Activated CD8-positive, alpha-beta memory T cell treated with anti-CD3 and anti-CD28 coated beads for 4 hours (primary cell): ENCODE results near the gene KRTAP9-2.
"Not testable (repeated sequence)": the region's sequence is repeated elsewhere in the genome, so short reads cannot be mapped to it uniquely, and the experiment has no call there.

Experiments
- DNase-seq, 2 donors: peaks; one replicate each; pipeline ENCODE4 v3.0.0-alpha.2; 2020; ENCODE audit warnings: low read depth in 2 of 2

KRTAP9-2 gene, protein sequence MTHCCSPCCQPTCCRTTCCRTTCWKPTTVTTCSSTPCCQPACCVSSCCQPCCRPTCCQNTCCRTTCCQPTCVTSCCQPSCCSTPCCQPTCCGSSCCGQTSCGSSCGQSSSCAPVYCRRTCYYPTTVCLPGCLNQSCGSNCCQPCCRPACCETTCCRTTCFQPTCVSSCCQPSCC

DNA sequence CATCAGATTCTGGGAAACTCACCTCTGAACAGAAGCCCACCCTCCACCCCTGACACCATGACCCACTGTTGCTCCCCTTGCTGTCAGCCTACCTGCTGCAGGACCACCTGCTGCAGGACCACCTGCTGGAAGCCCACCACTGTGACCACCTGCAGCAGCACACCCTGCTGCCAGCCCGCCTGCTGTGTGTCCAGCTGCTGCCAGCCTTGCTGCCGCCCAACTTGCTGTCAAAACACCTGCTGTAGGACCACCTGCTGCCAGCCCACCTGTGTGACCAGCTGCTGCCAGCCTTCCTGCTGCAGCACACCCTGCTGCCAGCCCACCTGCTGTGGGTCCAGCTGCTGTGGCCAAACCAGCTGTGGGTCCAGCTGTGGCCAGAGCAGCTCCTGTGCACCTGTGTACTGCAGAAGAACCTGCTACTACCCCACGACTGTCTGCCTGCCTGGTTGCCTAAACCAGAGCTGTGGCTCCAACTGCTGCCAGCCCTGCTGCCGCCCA lies at the start of gene KRTAP9-2:
Gene KRTAP9-2 (plus strand): TSS at position 51 of the 498 bp plus-strand sequence. CDS start 7 bp downstream, at position 58.
- not testable (repeated sequence) for DNase-seq

DNA sequence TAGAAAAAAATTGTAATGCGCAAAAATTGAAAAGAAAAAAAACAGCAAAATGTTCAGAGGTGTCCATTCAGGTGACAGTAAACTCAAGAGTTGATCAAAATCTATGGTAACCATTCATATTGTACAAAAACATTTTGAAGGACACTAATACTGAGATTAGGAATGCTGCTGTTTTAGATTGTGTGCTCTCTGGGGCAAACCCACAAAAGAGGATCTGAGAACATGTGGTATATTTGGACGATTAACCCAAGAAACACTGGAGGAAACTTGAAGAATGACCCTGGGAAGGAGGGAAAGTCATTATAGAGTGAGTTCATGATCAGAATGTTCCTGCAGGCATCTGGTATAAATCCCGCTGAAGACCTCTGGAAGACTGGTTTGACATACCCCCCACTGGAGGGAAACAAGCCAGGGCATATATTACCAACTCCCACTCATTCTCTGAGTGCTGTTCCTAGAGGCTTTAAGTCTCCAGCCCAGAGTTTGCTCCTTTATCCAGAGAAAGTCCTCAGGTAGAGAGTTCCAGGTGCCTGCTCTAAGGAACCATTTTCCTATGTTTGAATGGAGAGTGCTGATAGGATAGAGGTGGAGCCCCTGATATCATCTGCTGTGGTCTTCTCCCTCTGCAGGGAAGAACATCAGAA lies 49.6 kb upstream of the KRTAP9-2 start:
- no peak for DNase-seq

DNA sequence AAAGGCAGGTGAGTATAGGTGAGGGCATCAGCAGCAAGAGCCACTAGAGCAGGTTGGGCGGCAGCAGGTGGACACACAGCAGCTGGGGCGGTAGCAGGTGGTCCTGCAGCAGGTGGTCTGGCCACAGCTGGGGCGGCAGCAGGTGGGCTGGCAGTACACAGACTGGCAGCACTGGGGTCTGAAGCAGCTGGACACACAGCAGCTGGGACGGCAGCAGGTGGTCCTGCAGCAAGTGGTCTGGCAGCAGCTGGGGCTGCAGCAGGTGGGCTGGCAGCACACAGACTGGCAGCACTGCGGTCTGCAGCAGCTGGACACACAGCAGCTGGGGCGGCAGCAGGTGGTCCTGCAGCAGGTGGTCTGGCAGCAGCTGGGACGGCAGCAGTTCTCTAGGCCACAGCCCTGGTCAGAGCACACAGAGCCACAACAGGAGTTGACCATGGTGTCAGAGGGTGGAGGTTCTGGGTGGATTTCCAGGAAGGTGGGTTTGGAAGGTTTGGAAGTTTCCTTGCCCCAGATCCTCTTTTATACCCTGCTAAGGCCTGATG lies 48.6 kb upstream of the KRTAP9-2 start, which contains the start of gene KRTAP4-2:
Gene KRTAP4-2 (minus strand): TSS at position 495 of the 545 bp plus-strand sequence. CDS start 57 bp downstream, at position 438.
- DNase-seq = no peak

DNA sequence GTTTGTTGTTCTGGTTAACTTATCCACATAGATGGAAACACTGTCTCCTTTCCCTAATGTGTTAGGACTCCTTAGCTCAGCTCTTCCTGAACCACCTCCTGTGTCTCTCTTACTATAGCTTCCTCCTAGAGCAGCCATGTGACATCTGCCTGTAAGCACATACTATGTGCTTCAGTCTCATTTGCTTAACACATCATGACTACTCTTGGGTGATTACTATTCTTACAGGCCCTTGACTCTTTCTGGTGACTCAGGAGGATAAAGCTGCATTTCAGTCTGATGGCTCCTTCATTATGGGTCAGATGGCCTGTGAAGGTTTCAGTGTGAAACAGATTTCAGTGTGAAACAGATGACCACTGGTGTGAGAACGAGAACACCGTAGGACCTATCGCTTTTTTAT lies 48.1 kb upstream of the KRTAP9-2 start:
- DNase-seq = no peak

DNA sequence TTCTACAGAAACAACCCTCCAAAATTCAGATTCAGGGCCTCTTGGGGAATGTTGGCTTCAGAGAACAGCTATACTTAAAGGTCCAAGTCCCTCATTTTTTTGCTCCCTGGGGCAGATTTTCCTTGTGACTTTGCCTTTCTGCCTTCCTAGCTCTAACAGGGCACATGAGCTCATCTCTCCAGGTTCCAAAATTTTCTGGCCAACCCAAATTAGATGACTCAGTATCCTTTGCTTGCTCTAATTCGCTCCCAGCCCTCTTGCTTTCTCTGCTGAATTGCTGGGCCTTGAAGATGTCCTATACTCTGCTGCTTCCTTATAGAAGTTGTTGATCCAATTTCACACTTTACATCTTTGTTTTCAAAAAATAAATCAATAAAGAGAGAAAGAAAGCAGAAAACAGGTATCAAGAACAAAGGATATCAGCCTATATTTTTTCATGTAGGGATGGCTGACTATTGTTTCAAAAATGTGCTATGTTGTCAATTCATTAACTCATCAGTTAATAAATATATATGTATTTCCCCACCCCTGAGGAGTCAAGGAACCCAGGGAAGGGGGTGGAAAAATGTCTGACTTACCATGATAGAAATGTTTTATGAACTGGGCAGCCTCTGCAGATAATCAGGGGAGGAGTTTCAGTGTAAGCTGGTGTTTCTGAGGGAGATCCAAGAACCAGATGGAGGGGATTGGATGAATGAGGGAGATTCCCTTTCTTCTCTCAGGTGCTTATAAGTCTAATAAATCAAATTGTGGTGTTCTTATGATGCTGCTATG lies 47.4 kb upstream of the KRTAP9-2 start:
- DNase-seq = no peak

DNA sequence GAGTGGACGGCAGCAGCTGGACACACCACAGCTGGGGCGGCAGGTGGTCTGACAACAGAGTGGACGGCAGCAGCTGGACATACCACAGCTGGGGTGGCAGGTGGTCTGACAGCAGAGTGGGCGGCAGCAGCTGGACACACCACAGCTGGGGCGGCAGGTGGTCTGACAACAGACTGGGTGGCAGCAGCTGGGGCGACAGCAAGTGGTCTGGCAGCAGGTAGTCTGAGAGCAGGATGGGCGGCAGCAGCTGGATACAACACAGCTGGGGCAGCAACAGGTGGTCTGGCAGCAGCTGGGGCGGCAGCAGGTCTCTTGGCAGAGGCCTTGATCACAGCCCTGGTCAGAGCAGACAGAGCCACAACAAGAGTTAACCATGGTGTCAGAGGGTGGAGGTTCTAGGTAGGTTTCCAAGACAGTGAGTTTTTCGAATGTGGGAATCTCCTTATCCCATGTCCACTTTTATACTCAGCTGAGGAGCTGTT lies 41.9 kb upstream of the KRTAP9-2 start, which contains the start of gene KRTAP4-1:
Gene KRTAP4-1 (minus strand): TSS at position 432 of the 482 bp plus-strand sequence. CDS start 57 bp downstream, at position 375.
- DNase-seq = no peak

DNA sequence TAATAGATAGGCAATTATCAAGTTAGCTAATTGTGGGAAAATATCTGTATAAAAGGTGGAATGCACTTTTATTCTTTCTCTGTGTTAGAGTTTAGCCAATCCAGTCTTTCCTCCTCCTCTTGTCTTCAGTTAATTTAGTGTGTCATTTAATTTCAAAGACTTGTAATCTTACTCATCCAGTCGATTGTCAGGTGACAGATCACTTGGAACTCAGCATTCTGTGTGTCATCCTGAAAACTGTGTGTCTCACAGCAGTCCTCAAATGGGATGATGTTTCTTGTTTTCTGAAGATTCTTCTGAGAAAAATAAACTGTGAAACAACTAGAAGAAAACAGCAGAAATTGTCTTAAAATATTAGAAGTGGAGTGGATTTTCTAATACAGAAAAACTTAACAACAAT lies 41.4 kb upstream of the KRTAP9-2 start:
- no peak for DNase-seq

DNA sequence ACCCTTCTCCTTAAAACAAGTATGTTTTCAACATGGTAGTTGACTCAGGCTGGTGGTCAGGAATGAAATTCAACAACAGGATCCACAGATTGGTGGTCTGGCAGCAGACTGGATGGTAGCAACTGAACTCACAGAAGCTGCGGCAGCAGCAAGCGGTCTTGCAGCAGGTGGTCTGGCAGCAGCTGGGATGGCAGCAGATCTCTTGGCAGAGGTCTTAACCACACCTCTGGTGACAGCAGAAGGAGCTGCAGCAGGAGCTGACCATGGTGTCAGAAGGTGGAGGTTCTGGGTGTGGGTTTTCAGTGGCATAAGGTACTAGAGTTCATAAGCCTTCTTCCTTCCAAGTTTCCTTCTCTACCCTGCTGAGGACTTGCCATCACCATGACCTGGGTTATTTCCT lies 39.6 kb upstream of the KRTAP9-2 start:
- no peak for DNase-seq

DNA sequence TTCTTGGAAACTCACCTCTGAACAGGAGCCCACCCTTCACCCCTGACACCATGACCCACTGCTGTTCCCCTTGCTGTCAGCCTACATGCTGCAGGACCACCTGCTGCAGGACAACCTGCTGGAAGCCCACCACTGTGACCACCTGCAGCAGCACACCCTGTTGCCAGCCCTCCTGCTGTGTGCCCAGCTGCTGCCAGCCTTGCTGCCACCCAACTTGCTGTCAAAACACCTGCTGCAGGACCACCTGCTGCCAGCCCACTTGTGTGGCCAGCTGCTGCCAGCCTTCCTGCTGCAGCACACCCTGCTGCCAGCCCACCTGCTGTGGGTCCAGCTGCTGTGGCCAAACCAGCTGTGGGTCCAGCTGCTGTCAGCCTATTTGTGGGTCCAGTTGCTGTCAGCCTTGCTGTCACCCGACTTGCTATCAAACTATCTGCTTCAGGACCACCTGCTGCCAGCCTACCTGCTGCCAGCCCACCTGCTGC lies 36.6 kb upstream of the KRTAP9-2 start, which contains the start of gene KRTAP9-1:
Gene KRTAP9-1 (plus strand): TSS at position 51 of the 482 bp plus-strand sequence. CDS start 0 bp downstream, at position 51.
- DNase-seq = not testable (repeated sequence)

DNA sequence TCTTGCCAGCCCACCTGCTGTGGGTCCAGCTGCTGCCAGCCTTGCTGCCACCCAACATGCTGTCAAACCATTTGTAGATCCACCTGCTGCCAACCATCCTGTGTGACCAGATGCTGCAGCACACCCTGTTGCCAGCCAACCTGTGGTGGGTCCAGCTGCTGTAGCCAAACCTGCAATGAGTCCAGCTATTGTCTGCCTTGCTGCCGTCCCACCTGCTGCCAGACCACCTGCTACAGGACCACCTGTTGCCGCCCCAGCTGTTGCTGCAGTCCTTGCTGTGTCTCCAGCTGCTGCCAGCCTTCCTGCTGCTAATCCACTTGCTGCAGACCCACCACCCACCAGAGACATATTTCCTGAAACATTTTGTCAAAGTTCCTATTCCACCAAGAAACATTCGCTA lies 36.1 kb upstream of the KRTAP9-2 start:
- no peak for DNase-seq

DNA sequence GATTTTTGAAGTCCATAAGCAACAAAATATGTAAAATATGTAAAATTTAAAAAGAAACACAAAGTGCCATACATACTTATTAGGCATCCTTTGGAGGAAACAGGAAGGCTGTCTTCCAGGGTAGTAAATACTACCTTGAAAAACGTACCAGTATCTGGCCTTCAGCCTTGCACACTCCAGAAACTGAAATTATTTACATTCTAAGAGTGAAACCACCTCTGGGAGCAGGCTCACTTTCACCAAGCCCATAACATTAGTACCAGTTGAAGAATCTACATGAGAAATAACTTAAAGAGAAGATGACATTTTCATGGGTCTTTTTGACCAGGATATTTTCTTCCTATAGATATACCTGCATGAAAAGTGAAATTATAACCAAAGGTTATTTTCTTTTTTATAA lies 30.4 kb upstream of the KRTAP9-2 start:
- DNase-seq = no peak

DNA sequence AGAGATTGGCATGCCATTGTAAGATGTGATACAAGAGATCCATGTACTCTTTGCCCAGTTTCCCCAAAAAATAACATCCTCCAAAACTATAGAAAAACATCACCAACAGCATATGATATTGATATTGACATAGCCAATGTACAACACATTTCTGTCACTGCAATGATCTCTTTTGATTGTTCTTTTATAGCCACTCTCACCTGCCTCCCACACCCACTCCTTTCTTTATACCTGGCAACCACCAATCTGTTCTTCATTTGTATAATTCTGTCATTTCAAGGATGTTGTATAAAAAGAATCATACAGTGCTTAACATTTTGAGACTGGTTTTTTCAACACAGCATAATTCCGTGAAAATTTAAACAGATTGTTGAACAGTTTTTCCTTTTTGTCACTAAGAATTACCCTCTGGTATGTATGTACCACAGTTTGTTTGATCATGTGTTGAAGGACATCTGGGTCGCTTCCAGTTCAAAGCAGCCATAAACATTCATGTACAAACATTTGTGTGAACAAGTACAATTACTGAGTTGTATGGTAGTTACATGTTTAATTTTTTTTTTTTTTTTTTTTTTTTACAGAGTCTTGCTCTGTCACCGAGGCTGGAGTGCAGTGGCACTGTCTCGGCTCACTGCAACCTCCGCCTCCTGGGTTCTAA lies 26.9 kb upstream of the KRTAP9-2 start:
- DNase-seq = no peak

DNA sequence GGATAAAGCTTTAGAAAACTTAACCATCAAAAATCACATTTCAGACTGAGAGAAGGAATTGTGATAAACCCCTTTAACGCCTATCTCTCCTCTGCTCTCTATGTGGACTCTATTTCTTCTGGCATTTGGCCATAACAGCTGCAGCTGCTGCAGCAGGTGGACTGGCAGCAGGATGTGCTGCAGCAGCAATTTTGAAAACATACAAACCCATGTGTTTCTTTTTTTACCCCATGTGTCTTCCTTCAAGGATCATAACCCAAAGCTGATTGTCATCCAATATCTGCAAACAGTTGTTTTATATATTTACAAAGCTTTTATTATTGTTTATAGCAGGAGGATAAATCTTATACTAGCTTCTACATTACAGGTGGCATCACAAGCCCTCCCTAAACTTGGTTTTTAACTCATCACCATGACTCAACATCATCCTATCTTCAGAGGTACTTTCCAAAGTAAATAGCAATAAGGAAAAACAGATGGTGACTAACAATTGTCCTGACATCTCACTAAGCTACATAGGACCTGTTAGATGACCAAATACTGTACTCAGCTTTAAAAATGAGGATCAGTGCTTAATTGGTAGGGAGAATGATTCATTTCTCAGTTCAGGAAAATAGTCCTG lies 14.5 kb upstream of the KRTAP9-2 start:
- no peak for DNase-seq

DNA sequence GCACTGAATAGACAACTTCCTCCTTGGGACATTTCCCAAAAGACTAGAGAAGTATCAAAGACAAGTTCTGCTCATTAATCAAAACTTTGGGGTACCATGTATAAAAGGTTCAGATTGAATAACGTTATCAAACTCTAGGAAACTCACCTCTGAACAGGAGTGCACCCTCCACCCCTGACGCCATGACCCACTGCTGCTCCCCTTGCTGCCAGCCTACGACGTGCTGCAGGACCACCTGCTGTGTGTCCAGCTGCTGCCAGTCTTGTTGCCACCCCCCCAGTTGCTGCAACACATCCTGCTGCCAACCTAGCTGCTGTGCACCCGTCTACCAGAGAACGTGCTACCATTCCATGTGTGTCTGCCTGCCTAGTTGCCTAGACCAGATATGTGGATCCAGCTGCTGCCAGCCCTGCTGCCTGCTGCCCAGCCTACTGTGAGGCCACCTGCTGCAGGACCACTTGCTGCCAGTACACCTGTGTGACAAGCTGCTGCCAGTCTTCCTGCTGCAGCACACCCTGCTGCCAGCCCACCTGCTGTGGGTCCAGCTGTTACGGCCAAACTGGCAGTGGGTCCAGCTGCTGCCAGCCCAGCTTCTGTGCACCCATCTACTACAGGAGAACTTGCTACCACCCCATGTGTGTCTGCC lies 13.8 kb upstream of the KRTAP9-2 start:
- DNase-seq = no peak

DNA sequence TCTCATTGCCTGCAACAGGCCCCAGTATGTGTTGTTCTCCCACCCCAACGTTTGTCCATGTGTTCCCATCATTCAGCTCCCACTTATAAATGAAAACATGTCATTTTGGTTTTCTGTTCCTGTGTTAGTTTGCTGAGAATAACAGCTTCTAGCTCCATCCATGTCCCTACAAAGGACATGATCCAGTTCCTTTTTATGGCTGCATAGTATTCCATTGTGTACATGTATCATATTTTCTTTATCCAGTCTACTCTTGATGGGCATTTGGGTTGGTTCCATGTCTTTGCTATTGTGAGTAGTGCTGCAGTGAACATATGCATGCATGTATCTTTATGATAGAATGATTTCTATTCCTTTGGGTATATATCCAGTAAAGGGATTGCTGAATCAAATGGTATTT lies 10.8 kb upstream of the KRTAP9-2 start:
- DNase-seq = no peak

DNA sequence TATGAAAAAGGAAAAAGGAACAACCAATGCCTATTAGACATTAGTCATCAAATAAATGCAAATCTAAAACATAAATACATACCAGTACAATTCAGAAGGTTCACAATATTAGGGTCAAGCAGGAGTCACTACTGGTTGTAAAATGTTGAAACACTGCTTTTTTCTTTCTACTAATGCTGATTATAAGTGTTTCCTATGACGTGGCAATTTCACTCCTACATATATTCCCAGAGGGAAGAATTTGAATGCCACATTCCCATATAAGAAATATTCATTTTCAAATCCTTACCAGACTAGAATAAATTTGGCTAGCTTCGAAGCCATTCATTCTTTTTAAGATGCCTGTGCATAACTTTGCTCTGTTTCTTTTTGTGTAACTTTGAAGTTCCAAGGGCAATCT lies 2.6 kb upstream of the KRTAP9-2 start:
- DNase-seq = no peak

DNA sequence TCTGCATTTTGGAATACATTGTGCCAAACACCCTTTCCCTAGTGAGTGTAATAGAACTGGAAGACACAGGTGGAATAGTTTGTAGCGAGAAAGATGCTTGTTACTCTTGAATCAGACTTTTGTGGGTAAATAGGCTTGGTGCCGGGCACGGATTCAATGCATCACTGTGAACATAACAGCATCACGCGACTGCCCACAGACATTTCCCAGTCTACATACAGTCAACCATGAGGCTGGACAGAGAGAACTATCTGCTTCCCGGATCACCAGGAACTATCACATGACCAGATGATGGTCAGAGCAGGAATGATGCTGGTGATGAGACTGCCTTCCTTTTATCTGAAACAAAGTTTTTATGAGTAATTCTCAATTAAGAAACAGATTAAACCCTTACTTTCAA lies 397 bp upstream of the KRTAP9-2 start:
- DNase-seq = no peak

DNA sequence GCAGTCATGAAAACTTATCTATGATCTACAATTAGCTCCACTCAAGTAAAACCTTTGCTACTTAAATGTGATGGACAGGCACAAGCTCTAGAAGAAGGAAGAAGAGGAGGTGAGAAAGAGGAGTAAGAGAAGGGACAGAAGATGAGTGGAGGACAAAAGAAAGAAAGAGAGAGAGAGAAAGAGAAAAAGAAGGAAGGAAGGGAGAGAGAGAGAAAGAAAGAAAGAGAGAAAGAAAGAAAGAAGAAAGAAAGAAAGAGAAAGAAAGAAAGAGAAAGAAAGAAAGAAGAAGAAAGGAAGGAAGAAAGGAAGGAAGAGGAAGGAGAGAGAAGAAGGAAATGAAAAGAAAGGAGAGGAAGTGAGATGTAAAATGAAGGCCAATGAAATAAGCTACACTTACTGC lies 3.6 kb downstream of the KRTAP9-2 start:
- DNase-seq = no peak

DNA sequence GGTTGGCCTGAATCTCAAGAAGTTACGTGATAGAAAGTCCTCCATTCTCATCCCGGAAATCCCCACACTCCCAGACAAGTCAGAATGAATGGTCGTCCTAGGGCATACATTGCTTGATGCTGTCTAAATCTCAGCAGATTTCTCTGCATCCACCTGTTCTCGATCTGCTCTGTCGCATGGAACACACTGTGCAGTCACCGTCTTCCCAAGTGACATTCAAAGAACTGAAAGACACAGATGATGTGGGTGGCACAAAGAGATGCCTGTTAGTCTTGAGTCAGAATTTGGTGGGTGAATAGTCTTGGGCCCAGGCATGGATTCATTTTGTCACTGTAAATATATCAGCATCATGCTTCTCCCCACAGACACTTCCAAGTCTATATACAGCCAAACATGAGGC lies 5.3 kb downstream of the KRTAP9-2 start:
- no peak for DNase-seq

DNA sequence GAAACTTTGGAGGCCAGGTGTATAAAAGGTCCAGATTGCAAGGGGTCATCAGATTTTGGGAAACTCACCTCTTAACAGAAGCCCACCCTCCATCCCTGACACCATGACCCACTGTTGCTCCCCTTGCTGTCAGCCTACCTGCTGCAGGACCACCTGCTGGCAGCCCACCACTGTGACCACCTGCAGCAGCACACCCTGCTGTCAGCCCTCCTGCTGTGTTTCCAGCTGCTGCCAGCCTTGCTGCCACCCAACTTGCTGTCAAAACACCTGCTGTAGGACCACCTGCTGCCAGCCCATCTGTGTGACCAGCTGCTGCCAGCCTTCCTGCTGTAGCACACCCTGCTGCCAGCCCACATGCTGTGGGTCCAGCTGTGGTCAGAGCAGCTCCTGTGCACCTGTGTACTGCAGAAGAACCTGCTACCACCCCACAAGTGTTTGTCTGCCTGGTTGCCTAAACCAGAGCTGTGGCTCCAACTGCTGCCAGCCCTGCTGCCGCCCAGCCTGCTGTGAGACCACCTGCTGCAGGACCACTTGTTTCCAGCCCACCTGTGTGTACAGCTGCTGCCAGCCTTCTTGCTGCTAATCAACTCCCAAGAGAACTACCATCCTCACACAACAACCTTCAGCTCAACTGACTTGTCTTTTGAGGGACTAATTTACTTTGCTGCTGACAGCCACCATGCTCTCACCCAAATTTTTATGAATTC lies 6.1 kb downstream of the KRTAP9-2 start, which contains the start of gene KRTAP9-3:
Gene KRTAP9-3 (plus strand): TSS at position 51 of the 707 bp plus-strand sequence. CDS start 53 bp downstream, at position 104.
- DNase-seq = not testable (repeated sequence)
